CD4-positive, alpha-beta T cell treated with Interleukin-12 subunit alpha and Interleukin-12 subunit beta, for 1 hour (primary cell): ENCODE measurements around the gene GALM.
"Not testable (repeated sequence)": the region's sequence is repeated elsewhere in the genome, so short reads cannot be mapped to it uniquely, and the experiment has no call there.

ENCODE experiments used
- DNase-seq: peaks from one replicate; pipeline ENCODE4 v3.0.0-alpha.2; 2020

GALM gene

GRCh38 chr2:38665854-38666555 is at the start of gene GALM:
Gene GALM (plus strand): TSS chr2:38666114. CDS start chr2:38666162, 48 bp downstream.
- DNase-seq = peak; percentile 72

DNA sequence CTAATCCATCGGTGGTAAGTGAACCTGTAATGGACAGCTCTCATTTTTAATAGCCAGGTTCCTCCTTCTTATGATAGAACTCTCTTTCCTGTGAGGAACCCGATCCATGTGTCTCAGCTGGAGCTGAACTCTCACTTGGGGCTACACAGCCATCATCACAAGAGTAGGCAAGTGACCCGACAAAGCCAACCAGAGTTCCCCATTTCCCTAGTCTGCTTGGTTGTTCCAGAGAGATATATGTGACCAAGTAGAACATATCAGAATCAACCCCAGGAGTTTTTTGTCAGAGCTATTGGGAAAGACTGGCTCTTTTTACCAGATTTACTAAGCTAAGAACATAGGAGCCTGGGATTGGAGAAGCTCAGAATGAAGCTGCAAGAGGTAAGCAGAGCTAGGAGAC is 48.6 kb upstream of the GALM start:
- DNase-seq = no peak

- DNase-seq = no peak
Observed at GRCh38 chr2:38619458-38620164, 46.3 kb upstream of the GALM start.

GRCh38 chr2:38620282-38620977 is 45.5 kb upstream of the GALM start:
- no peak for DNase-seq

GRCh38 chr2:38621018-38621417 is 44.9 kb upstream of the GALM start:
- DNase-seq = no peak

- no peak for DNase-seq
Observed at GRCh38 chr2:38622210-38622609, 43.7 kb upstream of the GALM start.

DNA sequence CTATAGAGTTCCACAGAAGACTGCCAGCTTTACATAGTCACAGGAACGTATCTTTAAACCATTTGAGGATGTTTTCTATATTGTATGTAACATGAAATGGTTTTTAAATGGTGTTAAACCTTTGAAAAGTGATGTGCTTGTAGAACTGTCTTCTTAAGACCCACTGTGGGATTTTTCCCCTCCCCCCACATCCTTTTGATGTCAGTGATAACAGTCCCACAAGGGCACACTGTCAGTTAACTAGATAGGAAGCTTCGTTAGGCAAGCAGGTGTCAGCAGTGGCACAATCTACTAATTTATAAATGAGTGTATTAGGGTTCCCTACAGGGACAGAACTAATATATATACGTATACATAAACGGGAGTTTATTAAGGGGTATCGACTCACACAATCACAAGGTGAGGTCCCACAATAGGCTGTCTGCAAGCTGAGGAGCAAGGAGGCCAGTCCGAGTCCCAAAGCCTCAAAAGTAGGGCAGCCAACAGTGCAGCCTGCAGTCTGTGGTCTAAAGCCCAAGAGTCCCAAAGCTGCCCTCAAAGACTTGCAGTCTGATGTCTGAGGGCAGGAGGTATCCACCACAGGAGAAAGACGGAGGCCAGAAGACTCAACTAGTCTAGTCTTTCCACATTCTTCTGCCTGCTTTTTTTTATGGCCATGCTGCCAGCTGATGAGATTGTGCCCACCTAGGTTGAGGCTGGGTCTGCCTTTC is 39.4 kb upstream of the GALM start:
- DNase-seq = peak; percentile 73

DNA sequence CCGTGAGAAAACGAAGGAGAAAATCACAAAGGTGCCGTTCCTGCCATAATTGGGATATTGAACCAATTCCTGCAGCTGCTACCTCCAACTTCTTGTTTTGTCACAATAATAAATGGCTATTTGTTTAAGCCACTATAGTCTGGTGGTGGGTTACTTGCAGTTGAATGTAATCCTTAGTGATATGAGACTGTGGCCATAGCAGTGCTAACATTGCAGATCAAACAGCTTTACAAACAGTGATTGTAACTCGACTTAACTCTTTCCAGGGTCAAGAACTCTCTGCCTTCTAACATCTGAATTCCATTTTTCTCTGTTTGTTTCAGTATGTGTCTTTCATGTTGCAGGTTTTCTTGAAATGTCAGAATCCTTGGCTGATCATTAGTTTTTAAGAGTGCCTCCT is 38.5 kb upstream of the GALM start:
- DNase-seq = no peak

GRCh38 chr2:38629684-38630083 is 36.2 kb upstream of the GALM start:
- DNase-seq = no peak

- DNase-seq = no peak
Observed at GRCh38 chr2:38631976-38632375, 33.9 kb upstream of the GALM start.

- DNase-seq = no peak
Observed at GRCh38 chr2:38632980-38633379, 32.9 kb upstream of the GALM start.

GRCh38 chr2:38633895-38634294 is 32.0 kb upstream of the GALM start:
- no peak for DNase-seq

DNA sequence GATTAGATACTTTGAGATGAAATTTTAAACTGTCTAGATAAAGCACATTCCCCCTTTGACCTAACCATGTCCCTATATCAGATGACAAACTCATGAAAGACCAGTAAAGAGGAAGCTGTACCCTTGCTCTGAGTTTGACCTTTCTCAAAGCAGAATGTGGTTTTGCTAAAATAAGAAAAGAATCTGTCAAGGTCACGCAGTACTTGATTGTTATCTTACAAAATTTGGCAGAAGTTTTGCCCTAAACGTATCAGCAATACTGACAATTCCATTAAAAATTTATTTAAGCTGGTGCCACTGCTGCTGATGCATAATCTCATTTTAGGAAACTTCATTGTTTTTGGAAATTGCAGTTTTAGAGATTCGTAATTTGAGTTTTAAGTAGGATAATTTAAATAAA is 31.2 kb upstream of the GALM start:
- DNase-seq = no peak

DNA sequence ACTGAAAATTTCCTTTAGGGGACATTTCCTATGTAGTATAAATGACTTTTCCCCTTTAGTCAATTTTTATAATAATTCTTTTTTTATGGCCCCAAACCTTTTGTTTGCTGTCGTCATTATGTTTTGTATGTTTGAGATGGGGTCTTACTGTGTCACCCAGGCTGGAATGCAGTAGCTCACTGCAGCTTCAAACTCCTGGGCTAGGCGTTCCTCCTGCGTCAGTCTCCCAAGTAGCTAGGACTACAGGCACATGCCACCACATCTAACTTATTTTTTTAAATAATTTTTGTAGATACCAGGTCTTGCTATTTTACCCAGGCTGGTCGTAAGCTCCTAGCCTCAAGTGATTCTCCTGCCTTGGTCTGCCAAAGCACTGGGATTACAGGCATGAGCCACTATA is 30.8 kb upstream of the GALM start:
- DNase-seq = no peak

DNA sequence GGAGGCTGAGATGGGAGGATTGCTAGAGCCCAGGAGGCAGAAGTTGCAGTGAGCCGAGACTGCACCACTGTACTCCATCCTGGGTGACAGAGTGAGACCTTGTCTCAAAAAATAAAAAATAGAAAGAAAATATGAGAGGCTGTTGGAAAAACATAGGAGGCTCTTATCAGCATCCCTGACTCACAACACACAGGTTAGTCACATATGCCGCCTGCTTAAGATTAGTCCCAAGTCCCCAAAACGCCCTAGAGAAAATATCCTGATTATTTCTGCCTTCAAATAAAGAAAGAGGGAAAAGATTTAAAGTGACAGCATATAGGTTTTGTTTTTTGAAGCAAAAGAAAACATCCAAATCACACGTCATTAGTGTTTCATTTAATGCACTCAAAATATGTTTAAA is 29.8 kb upstream of the GALM start:
- no peak for DNase-seq

GRCh38 chr2:38642373-38643017 is 23.4 kb upstream of the GALM start:
- not testable (repeated sequence) for DNase-seq

- DNase-seq = no peak
Observed at GRCh38 chr2:38643021-38643671, 22.8 kb upstream of the GALM start.

DNA sequence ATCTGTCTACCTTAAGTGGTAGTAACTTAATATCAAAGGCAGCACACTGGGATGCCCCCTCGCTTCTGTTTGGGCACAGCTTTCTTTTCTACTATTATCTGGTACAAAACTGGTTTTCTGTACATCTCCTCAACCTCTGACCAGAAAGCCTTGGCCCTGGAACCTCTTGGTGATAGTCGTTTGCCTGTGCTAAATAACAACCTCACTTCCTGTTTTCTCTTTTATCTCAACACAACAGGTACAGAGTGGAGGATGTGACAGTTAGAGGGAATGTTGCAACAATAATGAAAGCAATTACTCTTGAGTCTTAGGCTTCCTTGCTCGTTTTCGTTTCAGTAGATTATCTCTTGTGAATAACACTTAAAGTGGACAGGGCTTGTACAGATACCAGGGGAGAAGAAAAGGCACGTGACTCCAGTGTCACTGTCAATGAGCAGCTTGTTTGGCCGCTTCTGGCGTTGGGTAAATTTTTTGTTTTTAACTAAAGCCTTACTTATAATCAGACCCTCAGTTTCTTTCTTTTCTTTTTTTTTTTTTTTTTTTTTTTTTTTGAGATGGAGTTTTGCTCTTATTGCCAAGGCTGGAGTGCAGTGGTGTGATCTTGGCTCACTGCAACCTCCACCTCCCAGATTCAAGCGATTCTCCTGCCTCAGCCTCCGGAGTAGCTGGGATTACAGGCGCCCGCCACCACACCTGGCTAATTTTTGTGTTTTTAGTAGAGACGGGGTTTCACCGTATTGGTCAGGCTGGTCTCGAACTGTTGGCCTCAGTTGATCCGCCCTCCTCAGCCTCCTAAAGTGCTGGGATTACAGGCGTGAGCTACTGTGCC is 22.0 kb upstream of the GALM start:
- DNase-seq = peak; percentile 52

DNA sequence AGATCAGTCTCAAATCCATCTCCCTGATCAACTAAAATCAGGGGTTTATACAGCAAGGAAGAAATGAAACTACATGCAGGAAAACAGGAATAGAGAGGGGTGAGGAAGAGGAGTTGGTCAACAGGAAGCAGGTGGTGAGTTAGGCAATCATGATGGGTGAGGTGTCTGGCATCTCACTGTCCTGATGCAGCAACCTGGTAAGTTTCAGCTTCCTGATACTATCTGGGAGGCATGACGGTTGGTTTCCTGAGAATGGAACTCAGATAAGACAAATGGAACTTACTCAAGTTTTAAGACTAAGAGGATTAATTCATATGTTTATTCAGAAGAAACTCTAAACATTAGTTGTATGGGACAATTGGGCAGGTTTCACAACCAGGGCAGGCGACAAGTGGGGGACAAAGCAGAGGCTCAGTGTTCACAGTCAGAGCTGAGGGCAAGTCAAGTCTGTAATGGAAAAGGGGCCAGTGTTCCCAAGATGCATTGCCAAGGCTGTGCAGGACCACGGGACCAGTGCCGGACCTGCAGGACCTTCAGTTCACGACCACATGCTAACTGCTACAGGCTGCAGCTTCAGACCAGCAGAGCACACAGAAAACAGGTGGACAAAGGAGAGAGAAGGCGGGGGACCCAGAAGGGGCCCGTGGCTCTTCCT is 17.7 kb upstream of the GALM start:
- no peak for DNase-seq

- DNase-seq = no peak
Observed at GRCh38 chr2:38649176-38649728, 16.7 kb upstream of the GALM start.

- DNase-seq = no peak
Observed at GRCh38 chr2:38650012-38650411, 15.9 kb upstream of the GALM start.
